Panc1 (cell line): Measurements from ENCODE around the gene KCNMA1.

ENCODE experiments used
- CTCF ChIP-seq: fragments of 450-650 bp; IDR thresholded peaks from 2 replicates; pipeline ENCODE4 v1.5.1; 2017; ENCODE audit warnings: mild to moderate bottlenecking
- POLR2AphosphoS5 ChIP-seq: IDR thresholded peaks from 2 replicates; pipeline ENCODE4 v1.6.1; 2012; ENCODE audit warnings: mild to moderate bottlenecking, low read depth, low read length, moderate library complexity
- SIN3A ChIP-seq: IDR thresholded peaks from 2 replicates; pipeline ENCODE4 v1.6.1; 2012; ENCODE audit warnings: low read depth, mild to moderate bottlenecking, low read length, moderate library complexity, borderline replicate concordance; ENCODE audit not compliant: insufficient read depth

GRCh38 chr10:76869931-76870330 is 767.7 kb downstream of the KCNMA1 start:
- TF ChIP-seq CTCF, result no peak
- no peak for TF ChIP-seq POLR2AphosphoS5
- TF ChIP-seq SIN3A, result no peak
